ENCODE measurements around the gene ZNF518B.
A peak's percentile ranks its signal among the peaks of the same experiment; 100 is the strongest.

The ZNF518B gene, protein sequence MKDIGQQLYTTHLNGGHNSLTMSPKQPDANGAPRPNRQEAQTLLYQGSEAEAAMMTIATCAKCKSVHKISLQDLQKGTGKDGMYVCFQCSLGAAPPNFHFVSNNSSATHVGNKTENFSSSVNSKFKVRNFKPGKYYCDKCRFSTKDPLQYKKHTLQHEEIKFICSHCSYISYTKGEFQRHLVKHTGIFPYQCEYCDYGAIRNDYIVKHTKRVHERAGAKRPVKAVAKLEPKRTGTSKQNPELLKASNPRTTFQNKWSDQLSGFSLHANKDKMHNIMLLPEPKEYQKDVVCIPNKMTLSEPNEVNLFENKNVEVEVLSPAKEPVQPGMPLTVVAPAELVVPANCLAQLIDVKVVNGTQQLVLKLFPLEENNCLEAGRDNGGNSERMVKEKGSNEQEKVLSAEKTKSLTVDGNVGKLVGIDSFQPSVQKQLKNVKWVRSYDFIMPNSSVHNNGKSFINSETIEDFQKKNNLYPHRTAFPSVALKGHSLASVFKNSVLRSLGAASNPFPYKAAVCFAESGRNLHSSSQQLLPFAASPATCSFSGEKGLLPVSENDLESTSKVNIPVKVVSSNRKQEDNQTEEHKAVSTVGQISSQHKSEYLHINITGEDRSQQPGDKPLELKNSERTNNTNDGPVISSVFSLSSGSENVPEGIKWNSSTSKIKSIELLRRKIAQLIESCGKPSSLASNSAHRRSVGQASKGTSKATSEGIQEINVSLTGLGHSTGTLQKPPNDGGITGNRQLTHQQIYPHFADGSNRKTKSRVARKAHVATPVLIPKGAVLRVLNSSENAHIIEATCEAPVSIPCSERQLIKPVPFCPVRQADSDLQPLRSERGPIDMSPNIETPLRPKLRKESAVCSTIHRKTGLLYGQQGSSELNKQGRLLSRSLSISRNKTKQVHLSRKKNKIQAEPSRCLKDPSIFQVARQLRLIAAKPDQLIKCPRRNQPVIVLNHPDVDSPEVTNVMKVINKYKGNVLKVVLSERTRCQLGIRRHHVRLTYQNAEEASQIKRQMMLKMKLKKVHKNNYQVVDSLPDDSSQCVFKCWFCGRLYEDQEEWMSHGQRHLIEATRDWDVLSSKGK

GRCh38 chr4:10457255-10457801 lies at the start of gene ZNF518B:
Gene ZNF518B (minus strand): TSS chr4:10457426. CDS start chr4:10446328, 11,098 bp downstream.
- no peak for DNase-seq (ENCODE audit: low spot score)
- H3K27ac ChIP-seq = peak within 1 kb of the TSS in 1 of 2 donors; percentile 75
- H3K4me3 ChIP-seq = peak within 1 kb of the TSS; percentile 80
- TF ChIP-seq, protein P1, sequence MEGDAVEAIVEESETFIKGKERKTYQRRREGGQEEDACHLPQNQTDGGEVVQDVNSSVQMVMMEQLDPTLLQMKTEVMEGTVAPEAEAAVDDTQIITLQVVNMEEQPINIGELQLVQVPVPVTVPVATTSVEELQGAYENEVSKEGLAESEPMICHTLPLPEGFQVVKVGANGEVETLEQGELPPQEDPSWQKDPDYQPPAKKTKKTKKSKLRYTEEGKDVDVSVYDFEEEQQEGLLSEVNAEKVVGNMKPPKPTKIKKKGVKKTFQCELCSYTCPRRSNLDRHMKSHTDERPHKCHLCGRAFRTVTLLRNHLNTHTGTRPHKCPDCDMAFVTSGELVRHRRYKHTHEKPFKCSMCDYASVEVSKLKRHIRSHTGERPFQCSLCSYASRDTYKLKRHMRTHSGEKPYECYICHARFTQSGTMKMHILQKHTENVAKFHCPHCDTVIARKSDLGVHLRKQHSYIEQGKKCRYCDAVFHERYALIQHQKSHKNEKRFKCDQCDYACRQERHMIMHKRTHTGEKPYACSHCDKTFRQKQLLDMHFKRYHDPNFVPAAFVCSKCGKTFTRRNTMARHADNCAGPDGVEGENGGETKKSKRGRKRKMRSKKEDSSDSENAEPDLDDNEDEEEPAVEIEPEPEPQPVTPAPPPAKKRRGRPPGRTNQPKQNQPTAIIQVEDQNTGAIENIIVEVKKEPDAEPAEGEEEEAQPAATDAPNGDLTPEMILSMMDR (IDR thresholded peaks at IDR 0.05) = no peak

DNA sequence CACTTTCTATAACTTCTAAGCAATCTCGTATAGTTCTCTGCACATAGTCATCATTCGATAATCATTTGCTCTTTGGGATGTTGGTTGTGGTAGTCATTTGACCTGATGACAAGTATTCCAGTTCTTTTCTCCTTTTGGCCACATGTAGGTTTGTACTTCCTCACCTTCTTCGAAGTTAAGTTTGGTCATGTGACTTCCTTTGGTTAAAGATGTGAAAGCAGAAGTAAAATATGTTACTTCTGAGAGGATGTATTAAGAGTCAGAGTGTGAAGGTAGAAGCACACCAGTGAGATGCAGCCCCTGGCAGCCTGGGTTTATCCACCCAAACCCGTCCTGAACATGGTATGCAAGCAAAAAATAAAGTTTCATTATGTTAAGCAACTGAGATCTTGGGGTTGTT lies 48.9 kb upstream of the ZNF518B start:
- DNase-seq (ENCODE audit: low spot score) = no peak
- no peak overlapping the region for H3K27ac ChIP-seq

GRCh38 chr4:10504570-10505179 lies 47.4 kb upstream of the ZNF518B start:
- DNase-seq (ENCODE audit: low spot score) = no peak
- TF ChIP-seq, protein P1 (IDR thresholded peaks at IDR 0.05) = no peak
- H3K4me3 ChIP-seq = no peak overlapping the region
- H3K27ac ChIP-seq = no peak overlapping the region

More for the DNA sequence above, 48.9 kb upstream of the ZNF518B start:
- TF ChIP-seq, protein P1 (IDR thresholded peaks at IDR 0.05) = no peak
- H3K4me3 ChIP-seq = no peak overlapping the region

DNA sequence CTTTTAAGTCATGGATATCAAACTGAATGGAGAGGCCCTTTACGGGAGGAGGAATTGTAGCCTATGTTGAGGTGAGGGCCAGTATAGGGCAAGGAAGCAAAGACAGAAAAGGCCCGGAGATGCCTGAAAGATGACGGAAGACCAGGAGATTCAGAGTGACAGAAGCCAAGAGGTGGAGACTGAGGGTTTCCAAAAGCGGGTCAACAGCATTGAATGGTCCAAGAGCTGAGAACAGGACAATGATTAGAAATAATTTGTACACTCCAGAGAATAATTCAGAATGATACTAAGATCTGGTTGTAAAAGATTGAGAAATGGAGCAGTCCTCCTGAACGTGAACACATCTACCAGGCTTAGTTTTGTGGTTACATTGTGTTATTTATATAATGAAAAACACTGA lies 45.5 kb upstream of the ZNF518B start:
- H3K4me3 ChIP-seq = no peak overlapping the region
- no peak overlapping the region for H3K27ac ChIP-seq
- TF ChIP-seq, protein P1 (IDR thresholded peaks at IDR 0.05) = no peak
- no peak for DNase-seq (ENCODE audit: low spot score)

DNA sequence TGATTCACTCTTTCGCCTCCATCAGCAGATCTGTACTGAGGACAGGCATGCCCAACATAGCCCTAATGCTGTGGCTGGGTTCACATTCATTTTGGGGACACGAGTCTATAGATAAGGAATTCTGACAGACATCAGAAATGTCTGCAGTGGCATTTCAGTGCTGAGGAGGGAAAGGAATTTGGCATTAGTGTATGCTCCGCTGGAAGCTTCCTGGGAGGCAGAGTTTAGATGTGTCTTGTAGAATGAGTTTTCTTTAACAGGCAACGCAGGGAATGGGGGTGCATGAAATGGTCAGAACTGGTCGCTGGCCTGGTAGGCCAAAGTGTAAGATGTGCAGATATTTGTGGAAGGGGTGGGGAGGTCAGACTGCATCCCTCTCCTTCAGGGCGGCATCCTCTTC lies 43.5 kb upstream of the ZNF518B start:
- Histone ChIP-seq H3K27ac (no peak overlapping the region), H3K4me3 (no peak overlapping the region)
- TF ChIP-seq, protein P1 (IDR thresholded peaks at IDR 0.05) = no peak
- no peak for DNase-seq (ENCODE audit: low spot score)

GRCh38 chr4:10496200-10496599 lies 39.0 kb upstream of the ZNF518B start:
- TF ChIP-seq, protein P1 (IDR thresholded peaks at IDR 0.05) = no peak
- Histone ChIP-seq H3K4me3 (no peak overlapping the region), H3K27ac (no peak overlapping the region)
- DNase-seq (ENCODE audit: low spot score) = no peak

Data from coronary artery (tissue), 2 donors.